Stomach (tissue), 9 donors: ENCODE results near the gene TM9SF4. TPM values are rescaled to one million over a fixed set of nuclear protein-coding genes. Genes with fewer than 3 reads are reported as not detected.

Source experiments
- DNase-seq, 2 donors: peaks; one replicate each; pipeline versions ENCODE4 v3.0.0 to v3.0.0-alpha.2; 2013 to 2019
- H3K27ac ChIP-seq, 5 donors: fragments of 200-600 bp in 4 of 5; sonication (generic) in 4 of 5; one replicate each; pipeline ENCODE4 v1.5.1; 2013 to 2019; ENCODE audit warnings: mild to moderate bottlenecking in 1 of 5, moderate library complexity in 1 of 5
- H3K27me3 ChIP-seq, 3 donors: fragments of 200-600 bp; sonication (generic); one replicate each; pipeline ENCODE4 v1.5.1; 2017 to 2019; ENCODE audit warnings: mixed run types in 1 of 3
- H3K36me3 ChIP-seq, 4 donors: fragments of 200-600 bp; sonication (generic); 1 replicate in 3 of 4; 2 replicates in 1 of 4; pipeline ENCODE4 v1.5.1; 2016 to 2019
- H3K4me1 ChIP-seq, 4 donors: fragments of 200-600 bp; sonication (generic); one replicate each; pipeline ENCODE4 v1.5.1; 2016 to 2019
- H3K4me3 ChIP-seq, 4 donors: fragments of 200-600 bp; sonication (generic) in 3 of 4; one replicate each; pipeline ENCODE4 v1.5.1; 2016 to 2019; ENCODE audit warnings: mild to moderate bottlenecking in 1 of 4
- H3K9me3 ChIP-seq, 4 donors: fragments of 200-600 bp; sonication (generic); one replicate each; pipeline ENCODE4 v1.5.1; 2016 to 2019
- EP300 ChIP-seq: sonication (generic); formaldehyde crosslinking; IDR thresholded peaks from one replicate; pipeline ENCODE4 v1.6.1; 2017; ENCODE audit warnings: antibody characterized with exemption
- POLR2A ChIP-seq, 4 donors: fragments of 450-650 bp; IDR thresholded peaks; one replicate each; pipeline ENCODE4 v1.6.1; 2016; ENCODE audit warnings: antibody characterized with exemption in 4 of 4, control low read depth in 2 of 4, mild to moderate bottlenecking in 1 of 4, moderate library complexity in 1 of 4
- POLR2AphosphoS5 ChIP-seq, 3 donors: sonication (generic); formaldehyde crosslinking; IDR thresholded peaks; one replicate each; pipeline ENCODE4 v1.6.1; 2016; ENCODE audit warnings: antibody characterized with exemption in 3 of 3
- WGBS, 5 donors: extraction: QIAGEN DNeasy Blood & Tissue Kit in 3 of 5; methylation state at CpG; one replicate each; pipeline versions ENCODE4 v1.1.5 to v1.1.7; 2013 to 2018; 5-methylcytosine and 5-hydroxymethylcytosine counted together
- intact Hi-C: fragments of 100-400 bp; cut with DNase I; formaldehyde crosslinking; loops from one replicate; pipeline ENCODE4 v1.15.1; 2023; ENCODE audit warnings: low total_unique reads
- polyA plus RNA-seq, 3 donors: library from polyadenylated mRNA; stranded (reverse); fragments of 200-250 nt; gene quantifications; one replicate each; pipeline ENCODE4 v1.2.3, GENCODE V29; 2013
- total RNA-seq, 5 donors: library from RNA; depleted of rRNA; stranded (reverse); fragments of >200 nt; gene quantifications; one replicate each; pipeline versions ENCODE4 v1.1.0 to v1.2.3, GENCODE V29; 2014 to 2016
- TF ChIP-seq, protein P1 (sequence below), 7 experiments: fragments of 450-650 bp in 4 of 7; fragments of 200-600 bp in 3 of 7; sonication (generic) in 3 of 7; IDR thresholded peaks; one replicate each; pipeline ENCODE4 v1.5.1; 2016 to 2019; ENCODE audit warnings: antibody characterized with exemption in 7 of 7, control low read depth in 2 of 7, mild to moderate bottlenecking in 1 of 7
- donor health status: healthy with polysubstance abuse.
- donor health status: Bipolar disorder and iron deficiency.
- donor health status: healthy.

Gene TM9SF4
- total and polyA plus RNA-seq, 8 donors = 6.7 to 50.8 (median 21.9) TPM

GRCh38 chr20:32128167-32128566, 18.7 kb downstream of the TM9SF4 start:
- TF ChIP-seq POLR2AphosphoS5 (IDR thresholded peaks at IDR 0.05) (no peak), EP300 (no peak), POLR2A (IDR thresholded peaks at IDR 0.05) (no peak)
- TF ChIP-seq, protein P1, sequence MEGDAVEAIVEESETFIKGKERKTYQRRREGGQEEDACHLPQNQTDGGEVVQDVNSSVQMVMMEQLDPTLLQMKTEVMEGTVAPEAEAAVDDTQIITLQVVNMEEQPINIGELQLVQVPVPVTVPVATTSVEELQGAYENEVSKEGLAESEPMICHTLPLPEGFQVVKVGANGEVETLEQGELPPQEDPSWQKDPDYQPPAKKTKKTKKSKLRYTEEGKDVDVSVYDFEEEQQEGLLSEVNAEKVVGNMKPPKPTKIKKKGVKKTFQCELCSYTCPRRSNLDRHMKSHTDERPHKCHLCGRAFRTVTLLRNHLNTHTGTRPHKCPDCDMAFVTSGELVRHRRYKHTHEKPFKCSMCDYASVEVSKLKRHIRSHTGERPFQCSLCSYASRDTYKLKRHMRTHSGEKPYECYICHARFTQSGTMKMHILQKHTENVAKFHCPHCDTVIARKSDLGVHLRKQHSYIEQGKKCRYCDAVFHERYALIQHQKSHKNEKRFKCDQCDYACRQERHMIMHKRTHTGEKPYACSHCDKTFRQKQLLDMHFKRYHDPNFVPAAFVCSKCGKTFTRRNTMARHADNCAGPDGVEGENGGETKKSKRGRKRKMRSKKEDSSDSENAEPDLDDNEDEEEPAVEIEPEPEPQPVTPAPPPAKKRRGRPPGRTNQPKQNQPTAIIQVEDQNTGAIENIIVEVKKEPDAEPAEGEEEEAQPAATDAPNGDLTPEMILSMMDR (IDR thresholded peaks at IDR 0.05) = no peak
- Histone ChIP-seq H3K9me3 (no peaks in the 10 kb centered on the region), H3K4me1 (no peaks in the 10 kb centered on the region), H3K27ac (no peak overlapping the region), H3K36me3 (peaks cover 0 to 21% (median 16%) of the 10 kb centered on the region in 4 donors), H3K4me3 (no peak overlapping the region), H3K27me3 (no peaks in the 10 kb centered on the region)
- no peak for DNase-seq
- 92 to 98% (median 92%) methylated on average over 2 of the region's 2 CpGs for WGBS, 5 donors
- intact Hi-C loops = no loop called here

- H3K9me3 ChIP-seq = no peaks in the 10 kb centered on the region
- no peaks in the 10 kb centered on the region for H3K4me1 ChIP-seq
- 95 to 97% (median 96%) methylated on average over 5 of the region's 5 CpGs for WGBS, 5 donors
- H3K4me3 ChIP-seq = no peak overlapping the region
- DNase-seq = no peak
- H3K36me3 ChIP-seq = peaks cover 0 to 37% (median 30%) of the 10 kb centered on the region in 4 donors
- H3K27me3 ChIP-seq = no peaks in the 10 kb centered on the region
- H3K27ac ChIP-seq = no peak overlapping the region
- TF ChIP-seq POLR2A (IDR thresholded peaks at IDR 0.05) (no peak), EP300 (no peak)
- intact Hi-C loops = no loop called here
Observed at GRCh38 chr20:32129863-32130262, 20.3 kb downstream of the TM9SF4 start.

DNA sequence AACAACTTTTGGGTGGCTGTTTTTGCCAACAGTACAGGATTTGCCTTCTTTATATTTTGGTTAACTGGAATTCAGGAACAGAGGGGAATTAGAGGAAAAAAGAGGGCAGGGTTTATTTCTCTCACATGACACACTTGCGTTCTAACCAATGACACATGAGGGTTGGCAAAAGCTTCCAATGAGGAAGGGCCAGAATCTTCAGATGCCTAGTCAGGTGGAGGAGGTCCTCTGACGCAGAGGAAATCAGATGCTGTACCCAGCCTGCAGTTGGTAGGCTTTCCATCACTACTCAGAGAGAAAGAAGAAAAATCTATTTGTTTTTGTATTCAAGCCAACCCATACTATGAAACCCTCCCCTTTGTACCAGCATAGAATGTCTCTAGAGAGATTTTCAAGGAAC, 20.8 kb downstream of the TM9SF4 start:
- Histone ChIP-seq H3K27me3 (no peaks in the 10 kb centered on the region), H3K4me3 (no peak overlapping the region), H3K36me3 (peaks cover 0 to 37% (median 31%) of the 10 kb centered on the region in 4 donors), H3K9me3 (no peaks in the 10 kb centered on the region), H3K4me1 (no peaks in the 10 kb centered on the region), H3K27ac (no peak overlapping the region)
- DNase-seq = no peak
- TF ChIP-seq POLR2A (IDR thresholded peaks at IDR 0.05) (no peak), POLR2AphosphoS5 (IDR thresholded peaks at IDR 0.05) (no peak), EP300 (no peak)
- TF ChIP-seq, protein P1 (IDR thresholded peaks at IDR 0.05) = no peak
- intact Hi-C loops = no loop called here
- WGBS, 5 donors = 50 to 96% (median 92%) methylated on average over 2 of the region's 2 CpGs

GRCh38 chr20:32130965-32131364, 21.5 kb downstream of the TM9SF4 start:
- no peaks in the 10 kb centered on the region for H3K9me3 ChIP-seq
- intact Hi-C loops = no loop called here
- H3K27ac ChIP-seq = no peak overlapping the region
- H3K27me3 ChIP-seq = no peaks in the 10 kb centered on the region
- TF ChIP-seq, protein P1 (IDR thresholded peaks at IDR 0.05) = no peak
- TF ChIP-seq POLR2A (IDR thresholded peaks at IDR 0.05) = no peak
- TF ChIP-seq POLR2AphosphoS5 (IDR thresholded peaks at IDR 0.05) = no peak
- no peak for TF ChIP-seq EP300
- DNase-seq = no peak
- no peak overlapping the region for H3K4me3 ChIP-seq
- no peaks in the 10 kb centered on the region for H3K4me1 ChIP-seq
- peaks cover 3 to 39% (median 37%) of the 10 kb centered on the region in 4 donors for H3K36me3 ChIP-seq
- WGBS, 5 donors = 30 to 91% (median 74%) methylated on average over 2 of the region's 2 CpGs

GRCh38 chr20:32132911-32133549, 23.5 kb downstream of the TM9SF4 start:
- no peak for DNase-seq
- no peaks in the 10 kb centered on the region for H3K4me1 ChIP-seq
- no peak overlapping the region for H3K4me3 ChIP-seq
- 89 to 97% (median 95%) methylated on average over 10 of the region's 10 CpGs for WGBS, 5 donors
- TF ChIP-seq POLR2A (IDR thresholded peaks at IDR 0.05) = no peak
- TF ChIP-seq, protein P1 (IDR thresholded peaks at IDR 0.05) = no peak
- TF ChIP-seq POLR2AphosphoS5 (IDR thresholded peaks at IDR 0.05) = no peak
- TF ChIP-seq EP300 = no peak
- no peaks in the 10 kb centered on the region for H3K9me3 ChIP-seq
- no peaks in the 10 kb centered on the region for H3K27me3 ChIP-seq
- H3K27ac ChIP-seq = no peak overlapping the region
- peaks cover 8 to 60% (median 58%) of the 10 kb centered on the region in 4 donors for H3K36me3 ChIP-seq
- intact Hi-C loops = no loop called here
